ENCODE results near the gene IGF2R.

GRCh38 chr6:160039441-160039840 lies 70.6 kb downstream of the IGF2R start:
- TF ChIP-seq CTCF (IDR thresholded peaks at IDR 0.05) (no peak), EZH2phosphoT487 (IDR thresholded peaks at IDR 0.05) (no peak)

All from neural progenitor cell (in vitro differentiated cells).